Measurements from ENCODE around the gene FBLL1.
"Not testable (repeated sequence)": the region's sequence is repeated elsewhere in the genome, so short reads cannot be mapped to it uniquely, and the experiment has no call there.

The FBLL1 gene

GRCh38 chr5:168570490-168571328 lies 41.6 kb downstream of the FBLL1 start:
- no peak for TF ChIP-seq CTCF (conservative IDR thresholded peaks at IDR 0.05; ENCODE audit: low read depth, low read length)
- no peak for DNase-seq (ENCODE audit: low read depth)
- H3K4me3 ChIP-seq (ENCODE audit: low read length), result no peak overlapping the region

- not testable (repeated sequence) for H3K4me3 ChIP-seq (ENCODE audit: low read length); DNase-seq (ENCODE audit: low read depth)
Observed at GRCh38 chr5:168573663-168574062, 44.6 kb downstream of the FBLL1 start.

- not testable (repeated sequence) for H3K4me3 ChIP-seq (ENCODE audit: low read length); DNase-seq (ENCODE audit: low read depth)
Observed at GRCh38 chr5:168574156-168574555, 45.1 kb downstream of the FBLL1 start.

GRCh38 chr5:168575391-168576372 lies 46.6 kb downstream of the FBLL1 start:
- no peak for DNase-seq (ENCODE audit: low read depth)
- TF ChIP-seq CTCF (conservative IDR thresholded peaks at IDR 0.05; ENCODE audit: low read depth, low read length), result no peak
- H3K4me3 ChIP-seq (ENCODE audit: low read length), result no peak overlapping the region

- TF ChIP-seq CTCF (conservative IDR thresholded peaks at IDR 0.05; ENCODE audit: low read depth, low read length), result no peak
- peak overlapping the region; percentile 98 for H3K4me3 ChIP-seq (ENCODE audit: low read length)
- peak; percentile 26 for DNase-seq (ENCODE audit: low read depth)
Observed at GRCh38 chr5:168578006-168578405, 48.9 kb downstream of the FBLL1 start.

GRCh38 chr5:168578538-168579487 lies 49.7 kb downstream of the FBLL1 start, which contains the start of gene PANK3:
Gene PANK3 (minus strand): TSS chr5:168579368. CDS start chr5:168579283, 85 bp downstream.
- DNase-seq (ENCODE audit: low read depth), result peak; percentile 27
- peak within 1 kb of the TSS; percentile 98 for H3K4me3 ChIP-seq (ENCODE audit: low read length)
- TF ChIP-seq CTCF (conservative IDR thresholded peaks at IDR 0.05; ENCODE audit: low read depth, low read length), result peak; percentile 13

- no peak for TF ChIP-seq CTCF (conservative IDR thresholded peaks at IDR 0.05; ENCODE audit: low read depth, low read length)
- DNase-seq (ENCODE audit: low read depth), result peak; percentile 99
- H3K4me3 ChIP-seq (ENCODE audit: low read length), result peak overlapping the region; percentile 98
Observed at GRCh38 chr5:168579488-168580226, 50.6 kb downstream of the FBLL1 start.

Data from retinal pigment epithelial cell (primary cell).